ENCODE measurements around the gene SARM1. TPM values are rescaled to one million over a fixed set of nuclear protein-coding genes. Genes with fewer than 3 reads are reported as not detected.

Gene SARM1
- total RNA-seq, 1 donor from 2014 or later: 10.7 TPM

DNA sequence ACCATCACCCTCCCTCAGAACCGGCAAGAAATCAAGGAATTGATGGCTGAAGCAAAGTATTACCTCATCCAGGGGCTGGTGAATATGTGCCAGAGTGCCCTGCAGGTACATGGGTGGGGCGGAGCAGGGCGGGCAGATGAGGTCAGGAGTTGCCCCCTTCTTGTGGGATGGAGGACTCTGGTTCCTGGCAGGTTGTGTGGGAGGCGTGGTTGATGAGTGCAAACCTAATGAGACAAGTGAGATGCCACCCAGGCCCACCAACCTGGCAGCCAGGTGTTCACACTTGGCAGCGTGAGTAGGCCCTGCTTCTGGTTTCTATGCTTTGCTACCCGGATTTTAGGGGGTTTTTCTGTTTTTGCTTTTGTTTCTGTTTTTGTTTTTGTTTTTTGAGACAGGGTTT lies 31.1 kb upstream of the SARM1 start:
- DNase-seq (ENCODE audit: low spot score): no peak

DNA sequence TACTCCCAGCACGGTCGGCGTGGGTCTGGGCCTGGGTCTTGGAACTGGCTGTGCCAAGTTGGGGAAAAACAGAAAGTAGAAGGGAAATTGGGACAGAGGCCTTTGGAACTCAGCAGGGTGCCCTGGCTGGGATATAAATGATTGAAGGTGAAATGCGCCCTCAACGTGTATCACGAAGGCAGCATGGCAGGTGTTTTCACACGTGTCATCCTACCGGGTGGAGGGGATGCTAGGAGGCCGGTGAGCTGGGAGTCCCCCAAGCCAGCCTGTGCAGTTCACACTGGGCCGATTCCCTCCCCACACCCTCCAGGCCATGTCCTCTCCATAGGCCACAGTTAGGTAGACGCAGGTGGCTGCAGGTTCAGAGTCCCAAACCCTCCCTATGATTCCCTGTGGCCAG lies 30.0 kb upstream of the SARM1 start:
- DNase-seq (ENCODE audit: low spot score): no peak

DNA sequence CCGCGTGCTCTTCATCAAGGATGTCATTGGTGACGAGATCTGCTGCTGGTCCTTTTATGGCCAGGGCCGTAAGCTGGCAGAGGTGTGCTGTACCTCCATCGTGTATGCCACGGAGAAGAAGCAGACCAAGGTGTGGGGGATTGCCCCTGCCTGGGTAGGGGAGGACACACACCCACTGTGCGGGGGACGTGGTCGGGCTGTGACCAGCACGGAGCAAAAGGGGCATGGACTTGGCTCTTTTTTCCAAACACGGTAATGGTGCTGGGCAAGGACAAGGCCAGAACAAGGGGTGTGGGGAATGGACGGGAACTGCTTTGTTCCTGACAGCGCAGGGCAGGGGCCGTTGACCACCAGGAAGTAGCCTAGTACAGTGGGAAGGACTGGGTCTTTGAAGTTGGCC lies 29.2 kb upstream of the SARM1 start:
- DNase-seq (ENCODE audit: low spot score): no peak

DNA sequence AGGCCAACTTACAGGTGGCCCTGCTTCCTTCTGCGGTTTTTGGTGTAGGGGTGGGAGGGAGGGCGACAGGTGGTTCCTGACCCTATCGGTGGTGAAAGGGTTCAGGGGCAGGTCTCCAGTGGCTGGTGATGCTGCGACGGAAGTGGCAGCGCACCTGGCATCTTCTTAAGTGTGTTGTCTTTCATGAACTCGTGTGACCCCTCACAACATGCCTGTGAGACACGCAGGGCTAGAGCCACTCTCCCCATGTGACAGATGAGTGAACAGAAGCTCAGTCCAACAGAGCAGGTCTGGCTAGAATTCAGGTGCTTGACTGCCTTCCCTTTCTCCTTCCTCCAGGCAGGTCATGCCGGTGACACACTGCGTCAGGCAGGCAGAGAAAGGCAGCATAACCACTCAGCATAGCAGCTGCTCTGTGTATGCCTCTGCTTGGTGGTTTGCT lies 28.0 kb upstream of the SARM1 start:
- no peak for DNase-seq (ENCODE audit: low spot score)

DNA sequence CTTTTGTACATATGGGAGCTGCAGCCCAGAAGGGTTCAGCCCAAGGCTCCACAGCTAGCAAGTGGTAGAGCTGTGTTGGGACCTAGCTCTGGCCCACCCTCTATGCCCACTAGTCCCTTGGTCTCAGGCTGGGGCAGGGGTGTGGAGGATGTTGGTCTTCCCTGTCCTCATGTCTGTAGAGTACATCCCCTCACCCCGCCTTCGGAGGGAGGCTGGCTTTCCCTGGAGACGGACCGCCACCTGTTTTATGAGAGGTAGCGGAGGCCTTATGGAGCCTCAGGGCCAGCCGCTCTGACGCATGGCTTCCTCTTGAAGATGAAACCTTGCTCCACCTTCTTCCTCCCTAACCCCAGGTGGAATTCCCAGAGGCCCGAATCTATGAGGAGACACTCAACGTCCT lies 27.5 kb upstream of the SARM1 start:
- no peak for DNase-seq (ENCODE audit: low spot score)

DNA sequence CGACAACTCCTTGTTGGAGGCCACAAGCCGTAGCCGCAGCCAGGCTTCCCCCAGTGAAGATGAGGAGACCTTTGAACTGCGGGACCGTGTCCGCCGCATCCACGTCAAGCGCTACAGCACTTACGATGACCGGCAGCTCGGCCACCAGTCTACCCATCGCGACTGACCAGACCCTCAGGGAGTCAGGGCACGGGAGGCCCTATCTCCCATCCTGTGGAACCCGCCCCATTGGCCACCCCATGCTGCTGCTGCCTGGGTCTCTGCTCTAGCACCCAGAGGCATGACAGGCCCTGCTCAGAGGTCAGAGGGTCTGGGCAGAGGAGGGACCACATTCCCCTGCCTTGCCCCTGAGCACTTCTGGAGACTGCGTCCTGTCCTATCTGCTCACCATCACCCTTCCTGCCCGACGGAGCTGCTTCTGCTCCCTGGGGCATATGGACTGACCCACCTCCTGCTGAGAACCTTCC lies 27.0 kb upstream of the SARM1 start:
- DNase-seq (ENCODE audit: low spot score): no peak

DNA sequence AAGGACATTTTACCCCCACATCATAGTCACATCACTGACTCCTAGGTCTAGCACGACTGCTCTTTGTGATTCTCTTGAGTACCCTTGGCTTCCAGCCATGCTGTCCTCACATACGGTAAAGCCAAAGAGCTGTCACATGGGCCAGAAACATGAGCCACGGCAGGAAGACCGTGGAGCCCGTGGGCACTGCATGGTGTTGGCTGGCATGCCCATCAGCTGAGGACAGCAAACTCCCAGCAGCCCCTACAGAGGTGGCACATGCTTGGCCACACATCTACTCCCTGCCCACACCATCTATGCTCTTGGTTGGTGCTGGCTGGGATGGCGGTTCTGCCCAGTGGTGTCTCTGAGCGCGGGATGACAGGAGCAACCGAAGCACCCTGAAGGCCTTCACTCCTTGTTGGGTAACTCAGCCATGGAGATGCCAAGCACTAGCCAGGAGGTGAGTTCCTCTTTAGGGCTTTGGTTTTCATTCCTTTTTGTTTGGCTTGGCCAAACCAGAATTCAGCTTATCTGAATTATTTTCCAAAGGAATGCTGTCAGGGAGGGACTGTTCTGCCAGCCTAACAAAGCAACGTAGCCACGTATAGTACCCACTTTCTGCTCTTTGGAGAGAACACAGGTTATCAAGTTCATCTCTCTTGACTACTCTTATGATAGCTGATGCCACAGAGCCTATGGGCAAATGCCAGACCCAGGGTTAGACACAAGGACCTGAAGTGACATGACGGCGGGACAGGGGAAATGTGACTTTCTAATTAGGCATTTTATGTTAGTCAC lies 25.9 kb upstream of the SARM1 start:
- no peak for DNase-seq (ENCODE audit: low spot score)

DNA sequence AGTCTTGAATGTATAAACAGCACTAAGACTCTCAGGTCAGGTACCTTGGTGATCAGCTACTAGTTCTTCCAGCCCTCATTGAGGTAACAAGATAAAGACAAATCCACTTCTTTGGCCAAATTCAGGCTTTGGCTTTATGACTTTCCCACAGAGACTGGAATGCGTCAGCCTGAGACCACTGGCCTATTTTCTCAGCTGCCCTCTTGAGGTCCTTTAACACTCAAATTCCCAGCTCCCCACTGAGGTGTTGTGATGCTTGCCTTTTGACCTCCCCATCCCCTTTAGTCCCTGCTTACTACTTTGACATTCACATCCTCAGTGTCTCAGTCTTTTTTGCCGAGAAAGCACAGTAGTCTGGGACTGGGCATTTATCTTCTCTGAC lies 25.3 kb upstream of the SARM1 start:
- no peak for DNase-seq (ENCODE audit: low spot score)

DNA sequence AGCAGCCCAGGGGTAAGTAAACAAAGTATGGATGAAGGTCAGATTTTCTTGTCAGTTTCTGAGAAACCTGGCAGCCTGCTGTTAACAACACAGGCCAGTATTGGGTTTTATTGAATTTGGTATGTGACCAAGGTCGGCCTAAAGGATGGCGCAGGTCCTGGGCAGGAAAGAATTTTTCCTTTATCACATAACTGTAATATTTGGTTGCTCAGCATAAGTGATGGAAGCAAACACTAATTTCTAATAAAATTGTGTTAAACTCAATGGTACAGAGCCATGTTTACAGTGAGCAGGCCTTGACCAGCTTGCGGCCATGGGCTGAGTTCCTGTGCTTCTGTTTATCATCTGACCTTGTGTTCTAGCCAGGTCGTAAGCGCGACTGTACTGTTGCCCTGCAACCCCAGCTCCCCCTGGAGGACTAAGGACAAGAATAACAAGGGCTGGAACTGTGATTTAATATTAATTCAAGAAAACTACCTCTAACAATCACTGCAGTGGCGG lies 24.7 kb upstream of the SARM1 start:
- DNase-seq (ENCODE audit: low spot score): no peak

DNA sequence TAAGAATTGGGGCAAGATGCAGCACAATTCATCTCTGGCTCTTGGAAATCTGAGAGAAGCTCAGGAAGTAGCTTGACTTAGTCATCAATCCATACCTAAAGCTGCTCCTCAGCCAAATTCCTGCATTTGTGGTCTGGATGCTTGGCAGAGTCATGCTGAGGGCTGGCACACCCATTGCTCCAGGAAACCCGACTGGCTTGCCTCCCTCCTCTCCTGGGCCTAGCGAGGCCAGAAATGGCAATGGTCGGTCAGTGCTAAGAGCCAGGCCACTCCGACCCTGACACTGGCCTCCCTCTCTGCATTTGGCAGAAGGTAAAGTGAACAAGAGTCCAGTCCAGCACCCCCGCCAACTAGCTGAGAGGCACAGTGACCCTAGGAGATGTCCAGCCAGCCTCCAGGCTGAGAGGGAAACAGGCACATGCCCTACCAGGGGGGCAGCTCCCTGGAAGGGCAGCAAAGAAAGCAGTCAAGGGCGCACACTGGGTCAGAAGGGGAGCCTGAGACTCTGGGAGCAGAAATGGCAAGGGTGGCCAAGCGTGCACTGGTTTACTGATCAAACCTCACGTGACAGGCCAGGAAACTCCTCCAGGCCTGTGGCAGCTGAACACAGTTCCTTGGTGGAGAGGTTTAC lies 24.1 kb upstream of the SARM1 start:
- DNase-seq (ENCODE audit: low spot score): no peak

DNA sequence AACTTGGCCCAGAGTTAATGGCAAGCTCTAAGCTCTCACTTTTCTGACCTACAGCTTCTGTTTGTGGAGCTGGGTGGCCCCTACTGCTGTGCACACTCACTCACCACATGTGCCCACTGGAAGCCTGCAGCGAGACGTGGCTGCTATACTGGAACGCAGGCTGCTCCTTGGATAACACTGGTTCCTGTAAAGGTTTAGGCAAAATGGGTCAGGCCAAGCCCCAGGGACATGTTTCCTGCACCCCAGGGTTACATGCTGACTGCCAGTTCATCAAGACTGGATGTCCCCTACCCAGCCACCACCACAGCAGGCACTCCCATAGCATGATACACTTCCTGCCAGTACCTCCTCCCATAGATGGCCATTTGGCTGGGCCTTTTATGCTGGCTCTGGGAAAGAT lies 22.5 kb upstream of the SARM1 start:
- no peak for DNase-seq (ENCODE audit: low spot score)

DNA sequence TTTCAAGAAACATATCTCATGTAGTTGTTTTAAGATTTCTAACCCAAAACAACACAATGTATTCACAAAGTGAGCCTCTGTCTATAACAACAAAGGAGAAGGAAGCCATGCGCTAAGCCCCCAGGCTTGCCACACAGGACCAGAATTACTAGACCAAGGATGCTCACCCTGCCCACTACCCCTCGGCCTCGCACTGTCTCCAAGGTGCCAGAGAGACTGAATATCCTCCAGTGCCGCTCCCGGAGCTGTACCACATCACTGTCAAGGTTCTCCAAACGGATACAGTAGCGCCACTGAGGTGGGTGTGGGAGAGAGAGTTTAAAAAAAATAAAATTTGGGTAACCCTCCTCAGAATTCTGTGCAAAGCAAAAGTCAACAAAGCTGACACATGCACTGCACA lies 21.2 kb upstream of the SARM1 start:
- no peak for DNase-seq (ENCODE audit: low spot score)

DNA sequence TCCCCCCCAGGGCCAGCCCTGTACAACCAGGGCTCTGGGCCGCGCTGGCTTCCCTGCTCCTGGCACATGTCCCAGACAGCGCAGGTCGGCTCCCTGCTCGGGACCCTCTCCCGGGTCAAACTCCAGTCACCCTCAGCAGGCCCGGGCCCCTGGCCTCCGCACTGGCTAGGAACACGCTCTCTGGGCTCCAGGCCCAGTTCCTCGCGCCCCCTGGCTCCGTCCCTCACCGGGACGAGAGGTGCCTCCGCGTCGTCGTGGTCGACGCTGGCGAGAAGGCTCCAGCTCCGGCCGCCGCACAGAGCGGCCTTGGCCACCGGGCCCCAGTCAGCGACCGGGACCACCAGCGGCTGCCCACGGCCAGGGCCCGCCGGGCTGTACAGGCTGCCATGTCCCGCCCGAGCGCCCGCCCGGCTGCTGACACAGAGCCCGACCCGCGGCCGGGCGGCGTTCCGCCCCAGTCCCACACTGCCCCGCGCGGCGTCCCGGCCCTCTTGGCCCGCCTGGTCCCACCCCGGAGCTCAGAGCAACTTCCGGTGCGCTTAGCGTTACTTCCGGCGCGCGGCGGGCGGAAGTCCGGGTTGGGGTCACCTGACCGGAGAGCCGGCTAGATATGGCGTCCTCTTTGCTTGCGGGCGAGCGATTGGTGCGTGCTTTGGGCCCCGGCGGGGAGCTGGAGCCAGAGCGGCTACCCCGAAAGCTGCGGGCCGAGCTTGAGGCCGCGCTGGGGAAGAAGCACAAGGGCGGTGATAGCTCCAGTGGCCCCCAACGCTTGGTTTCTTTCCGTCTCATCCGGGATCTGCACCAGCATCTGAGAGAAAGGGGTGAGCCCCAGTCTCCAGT lies 14.2 kb upstream of the SARM1 start, which contains the start of gene POLDIP2:
Gene POLDIP2 (minus strand): TSS at position 467 of the 840 bp plus-strand sequence. CDS start 79 bp downstream, at position 388.
- peak; percentile 99 for DNase-seq (ENCODE audit: low spot score)

DNA sequence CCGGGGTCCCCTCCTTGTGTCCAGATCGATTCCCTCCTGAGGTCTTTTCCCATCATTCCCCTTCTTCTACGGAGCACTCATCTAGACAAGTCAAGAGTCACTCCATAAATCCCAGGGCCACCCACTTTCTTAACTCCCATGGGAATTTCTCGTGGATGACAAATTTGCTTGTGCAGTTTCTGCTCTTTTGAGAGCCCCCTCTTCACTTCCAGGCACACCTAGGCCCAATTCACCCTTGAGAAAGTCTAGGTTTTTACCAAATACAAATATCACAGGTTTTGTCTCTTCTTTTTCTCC lies 13.6 kb upstream of the SARM1 start:
- DNase-seq (ENCODE audit: low spot score): no peak

DNA sequence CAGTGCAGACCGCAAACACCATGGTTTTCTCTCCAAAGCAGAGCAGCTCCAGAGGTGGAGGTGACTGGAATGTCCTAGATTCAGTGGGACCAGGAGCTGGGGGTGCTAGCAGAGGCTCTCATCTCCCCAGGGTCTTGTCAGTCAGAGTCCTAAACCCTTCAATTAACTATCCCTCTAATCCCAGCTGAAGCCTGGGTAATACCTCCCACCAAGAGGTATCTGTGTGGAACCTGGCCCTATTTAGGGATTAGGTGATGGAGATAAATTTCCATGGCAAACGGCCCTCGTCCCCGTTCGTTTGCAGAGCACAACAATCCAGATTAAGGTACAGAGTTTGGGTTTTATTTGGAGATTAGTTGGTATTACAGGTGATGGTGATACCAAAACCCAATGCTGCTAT lies 8.3 kb upstream of the SARM1 start:
- no peak for DNase-seq (ENCODE audit: low spot score)

DNA sequence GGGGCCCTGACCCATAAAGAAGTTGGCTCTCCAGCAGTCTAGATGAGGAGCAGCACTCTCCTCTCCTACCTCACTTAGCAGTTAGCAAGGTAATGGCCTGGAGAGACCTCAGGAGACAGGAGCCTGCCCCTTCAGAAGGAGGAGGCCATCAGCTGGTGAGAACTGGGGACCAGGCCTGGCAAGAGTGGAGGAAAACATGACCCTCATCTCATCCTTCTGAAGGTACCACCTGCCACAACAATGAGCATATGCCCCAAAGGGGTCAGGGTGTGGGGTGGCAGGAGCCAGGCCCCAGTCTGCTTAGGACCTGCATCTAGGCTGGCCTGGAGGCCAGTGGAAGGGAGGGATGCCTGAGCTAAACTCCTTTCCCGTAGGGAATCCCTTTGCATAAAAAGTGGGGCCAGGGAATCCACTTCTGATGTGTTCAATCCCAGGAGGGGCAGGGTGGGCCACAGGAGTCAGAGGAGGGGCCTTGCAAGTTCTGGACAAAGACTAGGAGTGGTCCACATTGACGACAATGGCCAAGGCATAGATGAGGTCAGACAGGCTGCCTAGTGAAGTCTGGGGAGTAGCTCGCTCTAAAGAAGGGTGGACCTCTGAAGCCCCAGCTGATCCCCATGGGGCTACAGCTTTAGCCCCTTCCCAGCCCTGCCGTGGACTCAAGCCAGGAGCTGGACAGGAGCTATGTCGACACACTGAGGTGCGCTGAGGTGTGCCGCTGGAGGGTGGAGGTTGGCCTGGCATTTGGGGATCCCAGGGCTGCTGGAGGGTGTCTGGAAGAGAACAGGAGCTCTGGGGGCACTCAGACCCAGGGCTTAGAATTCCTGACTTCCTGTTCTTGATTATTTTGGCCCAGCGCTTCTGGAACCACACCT lies 7.5 kb upstream of the SARM1 start:
- DNase-seq (ENCODE audit: low spot score): no peak

DNA sequence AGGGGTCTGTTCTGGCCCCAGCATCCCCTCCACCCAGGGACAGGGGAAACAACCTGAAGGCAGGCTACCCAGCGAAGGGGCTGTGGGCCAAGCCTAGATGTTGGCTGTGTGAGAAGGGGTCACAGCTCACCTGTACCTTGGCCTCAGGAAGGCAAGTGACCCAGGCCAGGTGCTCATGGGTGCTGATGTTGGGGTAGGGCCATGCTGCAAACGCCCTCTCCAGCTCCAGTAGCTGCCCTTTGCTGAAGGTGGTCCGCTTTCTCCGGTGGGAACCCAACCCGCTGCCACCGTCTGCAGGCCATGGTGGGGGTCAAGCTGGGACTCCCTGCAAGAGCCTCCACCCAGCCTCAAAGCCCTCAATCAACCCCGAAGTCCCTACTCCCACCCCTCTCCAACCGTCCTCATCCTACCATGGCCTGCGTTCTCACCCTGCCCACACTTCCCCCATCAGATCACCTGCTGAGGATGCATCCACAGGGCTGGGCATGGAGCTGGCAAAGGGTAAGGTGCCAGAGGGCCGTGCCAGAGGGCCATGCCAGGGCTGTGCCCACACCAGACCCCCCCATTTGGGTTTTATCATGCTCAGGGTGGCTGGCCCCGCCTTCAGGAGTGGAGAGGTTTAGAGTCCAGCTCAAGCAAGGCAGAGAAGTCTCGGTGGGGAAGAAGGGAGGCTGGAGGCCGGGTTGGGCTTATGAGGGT lies 6.7 kb upstream of the SARM1 start, which contains the start of gene SEBOX:
Gene SEBOX (minus strand): TSS at position 535 of the 699 bp plus-strand sequence. CDS start 48 bp downstream, at position 487.
- no peak for DNase-seq (ENCODE audit: low spot score)

DNA sequence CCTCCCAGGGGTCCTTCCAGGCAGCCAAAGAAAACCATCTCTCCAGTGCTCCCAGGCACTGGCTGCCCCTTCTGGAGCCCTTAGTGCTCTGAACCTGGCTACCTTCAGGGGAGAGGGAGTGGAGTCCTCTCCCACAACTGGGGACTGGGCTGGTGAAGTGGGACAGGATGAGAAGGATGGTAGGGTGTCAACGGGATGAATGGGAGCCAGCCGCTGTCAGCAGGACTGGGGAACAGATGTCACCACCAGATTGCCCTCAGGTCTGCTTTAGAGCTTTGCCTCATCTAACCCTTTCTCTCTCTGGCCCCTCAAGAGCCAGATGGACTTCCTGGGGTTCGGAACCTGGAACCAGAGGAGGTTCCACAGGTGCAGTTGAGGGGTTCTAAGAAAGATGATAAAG lies 6.0 kb upstream of the SARM1 start:
- no peak for DNase-seq (ENCODE audit: low spot score)

DNA sequence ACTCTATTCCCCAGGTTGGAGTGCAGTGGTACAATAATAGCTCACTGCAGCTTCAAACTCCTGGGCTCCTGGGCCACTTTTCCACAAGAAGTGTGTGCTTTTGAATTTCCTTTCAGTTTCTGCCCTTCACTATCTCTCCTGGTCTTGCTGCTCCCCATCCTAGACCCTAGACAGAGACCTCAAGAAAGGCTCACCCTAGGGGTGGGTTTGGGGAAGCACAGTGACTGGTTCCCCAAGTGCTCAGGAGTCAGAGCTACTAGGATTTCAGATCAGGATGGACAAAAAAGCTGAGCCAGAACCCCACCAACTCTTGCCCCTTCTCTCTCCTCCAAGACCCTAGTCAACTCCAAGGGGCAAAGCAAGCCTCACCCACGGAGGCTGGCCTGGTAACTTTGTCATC lies 4.9 kb upstream of the SARM1 start:
- no peak for DNase-seq (ENCODE audit: low spot score)

DNA sequence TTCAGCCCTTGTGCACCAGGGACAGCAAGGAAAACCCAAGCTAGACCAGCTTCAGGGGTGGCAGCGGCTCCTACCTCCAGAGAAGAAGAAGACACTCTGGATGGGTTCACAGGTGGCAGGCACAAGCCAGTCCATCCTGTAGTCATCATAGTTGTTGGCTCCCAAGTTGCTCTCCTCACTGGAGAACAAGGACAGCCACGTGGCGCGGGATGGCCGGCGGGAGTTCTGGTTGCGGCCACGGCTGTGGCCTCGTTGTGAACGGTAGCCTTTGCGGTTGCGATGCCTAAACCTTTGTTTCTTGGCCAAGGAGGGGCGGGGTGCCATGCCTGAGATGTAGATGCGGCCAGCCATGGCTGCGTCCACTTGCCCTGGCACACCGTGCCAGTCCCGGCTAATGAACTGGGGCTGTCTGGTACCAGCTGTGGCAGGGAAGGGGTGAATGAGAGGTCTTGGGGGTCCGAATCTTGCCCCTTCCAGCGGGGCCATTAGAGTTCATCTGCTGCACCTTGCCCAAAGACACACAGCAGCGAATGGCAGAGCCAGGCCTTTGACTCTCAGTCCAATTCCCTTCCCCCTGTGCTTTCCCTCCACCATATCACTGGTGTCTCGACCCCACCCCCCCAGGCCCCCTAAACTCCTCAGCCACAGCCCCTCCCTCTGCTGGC lies 3.7 kb upstream of the SARM1 start:
- DNase-seq (ENCODE audit: low spot score): no peak
